Stimulated activated CD4-positive, alpha-beta T cell treated with anti-CD3 and anti-CD28 coated beads, Interleukin-12 subunit alpha, Interleukin-12 subunit beta, amount 100 ng/mL, for 4 hours (primary cell): ENCODE measurements around the gene CHST11.
A peak's percentile ranks its signal among the peaks of the same experiment; 100 is the strongest.

Experiments
- DNase-seq: peaks from one replicate; pipeline ENCODE4 v3.0.0-alpha.2; 2020

Gene CHST11

DNA sequence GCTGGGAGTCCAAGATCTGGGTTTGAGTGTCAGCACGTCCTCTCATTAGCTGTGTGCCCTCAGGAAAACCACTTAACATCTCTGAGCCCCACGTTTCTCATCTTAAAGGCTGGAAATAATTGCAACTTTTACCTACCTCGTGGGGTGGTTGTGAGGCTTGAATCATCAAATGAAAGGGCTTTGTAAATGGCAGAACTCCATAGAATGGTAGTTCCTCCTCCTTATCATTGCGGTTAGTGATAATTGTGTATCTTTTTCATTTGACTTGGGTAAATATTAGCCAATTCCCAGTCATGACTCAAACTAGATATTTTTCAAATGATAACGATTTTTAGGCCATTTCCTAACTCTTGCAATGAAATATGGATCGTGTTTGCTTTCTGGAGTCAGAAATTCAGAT is 205.5 kb downstream of the CHST11 start:
- no peak for DNase-seq

DNA sequence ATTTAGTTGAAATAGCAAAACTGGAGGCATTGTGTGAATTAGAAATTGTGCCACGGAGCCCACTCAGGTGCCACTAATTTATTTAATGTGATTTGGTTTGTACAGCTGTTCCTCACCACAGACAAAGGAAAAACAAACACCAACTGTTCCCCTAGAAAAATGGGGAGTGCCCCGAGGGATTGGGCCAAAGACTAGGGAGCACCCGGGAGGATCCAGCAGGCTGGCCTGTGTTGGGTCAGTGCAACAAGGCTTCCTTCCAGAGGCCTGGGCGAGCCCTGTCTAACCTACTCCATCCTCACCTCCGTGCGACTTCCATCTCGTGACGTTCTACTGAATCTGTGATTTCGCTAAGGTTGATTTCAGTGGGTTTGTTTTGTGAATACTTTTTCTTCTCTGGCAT is 206.2 kb downstream of the CHST11 start:
- no peak for DNase-seq

DNA sequence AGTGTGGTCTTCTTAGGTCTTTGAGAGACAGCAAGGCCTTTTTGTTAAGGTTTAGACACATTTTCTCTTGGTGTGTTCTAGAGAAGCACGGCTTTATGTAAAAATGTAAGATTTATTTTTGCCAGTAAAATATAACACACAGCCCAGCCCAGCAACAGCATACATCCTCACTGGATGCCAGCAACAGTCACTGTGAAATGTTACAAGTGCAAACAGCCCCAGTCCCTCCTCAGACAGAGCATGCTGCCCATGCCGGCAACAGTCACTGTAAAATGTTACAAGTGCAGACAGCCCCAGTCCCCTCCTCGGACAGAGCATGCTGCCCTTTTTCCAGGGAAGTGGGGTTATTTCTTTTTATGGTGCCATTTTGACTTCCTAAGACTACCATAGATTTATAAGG is 207.6 kb downstream of the CHST11 start:
- DNase-seq: no peak

DNA sequence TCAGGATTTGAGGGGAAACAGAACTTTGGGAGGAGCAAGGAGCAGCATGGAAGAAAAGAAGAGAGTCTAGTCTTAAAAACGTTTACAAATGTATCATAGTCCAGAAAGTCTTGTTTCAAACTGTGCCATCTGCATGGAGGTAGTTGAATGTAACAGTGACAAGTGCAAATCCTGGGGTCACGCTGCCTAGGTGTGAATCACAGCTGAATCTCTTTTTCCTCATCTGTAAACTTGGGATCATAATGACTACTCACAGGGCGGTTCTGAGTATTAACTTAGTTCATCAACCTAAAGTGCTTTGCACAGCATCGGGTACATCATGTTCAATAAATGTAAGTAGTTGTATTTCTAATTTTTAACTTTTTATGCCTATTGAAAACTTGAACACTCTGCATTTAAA is 208.5 kb downstream of the CHST11 start:
- no peak for DNase-seq

DNA sequence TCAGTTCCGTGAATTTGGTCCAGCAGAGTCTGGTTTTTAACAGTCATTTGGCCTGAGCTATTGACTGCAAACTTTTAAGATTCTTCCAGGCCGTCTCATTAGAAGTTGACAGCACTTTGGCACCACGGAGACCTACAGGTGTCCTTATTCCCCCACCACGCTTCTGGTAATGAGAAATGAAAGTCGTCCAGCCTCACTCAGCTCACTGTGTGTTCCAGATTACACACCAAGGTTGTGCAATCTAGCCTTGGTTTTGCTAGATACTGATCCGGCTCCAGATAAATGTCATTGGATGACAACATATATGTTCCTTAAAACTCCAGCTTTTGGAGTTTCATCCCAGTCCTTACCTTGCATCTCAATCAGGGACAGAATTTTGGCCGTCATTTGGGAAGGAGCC is 210.4 kb downstream of the CHST11 start:
- DNase-seq: no peak

DNA sequence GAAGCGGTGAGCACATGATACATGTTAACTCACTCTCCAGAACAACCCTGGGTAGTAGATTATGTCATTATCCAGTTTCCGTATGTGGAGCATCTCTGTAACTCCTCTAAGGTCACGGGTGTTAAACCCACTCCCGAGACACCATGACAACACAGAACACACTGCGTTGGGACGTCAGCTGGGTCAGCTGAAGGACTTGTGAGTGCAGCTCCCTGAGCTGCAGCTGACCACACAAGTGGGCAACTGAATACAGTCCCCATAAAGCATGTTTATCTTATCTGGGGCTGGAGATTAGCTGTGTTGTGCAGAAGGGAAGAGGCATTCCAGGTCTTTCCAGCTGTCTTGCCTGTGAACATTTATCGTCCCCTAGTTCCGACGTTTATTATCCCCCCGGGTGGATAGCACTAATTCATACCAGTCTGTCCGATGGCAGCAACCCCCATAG is 211.5 kb downstream of the CHST11 start:
- DNase-seq: no peak

DNA sequence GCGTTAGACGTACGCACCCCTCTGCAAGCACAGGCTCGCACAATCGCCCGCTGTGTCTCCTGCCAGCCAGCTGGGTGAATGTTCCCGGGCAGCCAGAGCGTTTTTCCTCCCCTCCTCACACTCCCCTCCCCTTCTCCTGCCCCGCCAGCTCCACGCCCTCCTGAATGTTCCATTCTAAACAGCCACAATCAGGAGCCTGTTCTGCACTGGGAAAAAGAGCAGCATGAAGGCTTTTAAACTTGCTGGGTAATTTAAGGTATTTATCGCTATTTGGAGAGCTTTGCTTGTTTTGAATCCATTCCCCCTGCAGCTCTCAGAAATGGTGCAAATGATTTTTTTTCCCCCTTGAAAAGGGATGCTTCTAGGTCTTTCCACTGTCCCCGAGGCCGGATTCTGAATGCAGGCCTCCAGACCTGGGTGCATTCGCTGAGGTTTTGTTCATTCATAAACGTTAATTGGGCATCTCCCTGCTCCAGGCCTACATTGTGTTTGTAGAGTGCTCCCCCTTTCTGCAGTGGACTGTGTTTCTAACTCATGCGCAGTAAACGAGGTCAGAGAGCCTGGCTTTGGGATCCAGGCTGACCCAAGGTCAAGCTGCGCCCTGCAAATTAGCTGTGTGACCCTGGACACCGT is 212.5 kb downstream of the CHST11 start:
- no peak for DNase-seq

DNA sequence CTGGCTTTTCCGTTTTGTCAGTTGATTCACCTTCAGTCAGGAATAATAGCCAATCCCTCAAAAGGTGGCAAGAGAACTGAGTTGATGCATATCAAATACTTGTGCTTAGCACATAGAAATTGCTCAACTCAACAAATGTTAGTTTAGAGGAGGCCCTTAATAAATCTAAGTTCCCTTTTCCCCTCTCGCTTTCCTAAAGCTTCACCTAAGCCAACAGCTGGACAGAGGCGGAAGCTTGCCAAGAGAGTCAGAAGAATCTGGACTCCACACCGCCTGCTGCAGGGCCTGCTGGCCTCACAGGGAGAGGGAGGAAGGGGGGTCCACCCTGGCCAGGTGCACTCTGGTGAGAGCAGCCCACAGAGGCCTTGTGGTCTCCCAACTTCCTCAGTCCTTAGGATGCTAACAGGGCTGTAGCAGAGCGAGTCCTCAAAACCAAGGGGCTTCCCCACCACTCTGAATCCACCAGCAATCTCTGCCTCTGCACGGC is 213.1 kb downstream of the CHST11 start:
- DNase-seq: no peak

DNA sequence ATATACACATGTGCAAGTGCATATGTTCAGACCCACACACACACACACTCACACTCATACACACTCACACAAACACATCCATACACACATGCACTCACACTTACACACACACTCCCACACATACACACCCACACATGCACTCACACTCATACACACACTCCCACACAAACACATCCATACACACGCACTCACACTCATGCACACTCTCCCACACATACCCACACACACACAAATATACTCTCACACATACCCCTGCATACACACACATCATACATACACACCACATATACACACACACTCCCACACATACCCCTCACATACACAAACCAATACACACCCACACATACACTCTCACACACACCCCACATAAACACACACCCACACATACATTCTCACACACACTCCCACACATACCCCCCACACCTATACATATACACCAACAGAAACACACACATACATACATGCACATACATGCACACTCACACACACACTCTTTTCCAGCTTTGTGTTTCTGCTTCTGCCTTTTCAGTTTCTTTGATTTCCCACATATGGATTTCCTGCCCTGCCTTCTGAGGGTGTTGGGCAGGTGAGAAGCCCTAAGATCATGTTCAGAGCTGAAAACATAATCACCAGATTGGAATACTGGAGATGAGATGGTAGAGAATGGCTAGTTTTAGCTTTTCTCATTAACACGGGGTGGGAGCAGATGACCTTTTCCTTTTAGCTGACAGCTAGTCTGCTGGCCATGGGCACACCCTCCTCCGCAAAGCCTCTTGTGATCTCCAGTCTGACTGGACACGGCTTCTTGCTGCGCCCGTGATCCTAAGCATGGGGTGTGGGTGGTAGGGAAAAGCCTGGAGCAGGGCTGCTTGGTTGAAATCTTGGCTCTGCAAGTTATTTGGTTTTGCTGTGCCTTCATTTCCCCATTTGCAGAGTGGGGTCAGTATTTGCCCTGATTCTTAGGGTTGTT is 214.0 kb downstream of the CHST11 start:
- no peak for DNase-seq

DNA sequence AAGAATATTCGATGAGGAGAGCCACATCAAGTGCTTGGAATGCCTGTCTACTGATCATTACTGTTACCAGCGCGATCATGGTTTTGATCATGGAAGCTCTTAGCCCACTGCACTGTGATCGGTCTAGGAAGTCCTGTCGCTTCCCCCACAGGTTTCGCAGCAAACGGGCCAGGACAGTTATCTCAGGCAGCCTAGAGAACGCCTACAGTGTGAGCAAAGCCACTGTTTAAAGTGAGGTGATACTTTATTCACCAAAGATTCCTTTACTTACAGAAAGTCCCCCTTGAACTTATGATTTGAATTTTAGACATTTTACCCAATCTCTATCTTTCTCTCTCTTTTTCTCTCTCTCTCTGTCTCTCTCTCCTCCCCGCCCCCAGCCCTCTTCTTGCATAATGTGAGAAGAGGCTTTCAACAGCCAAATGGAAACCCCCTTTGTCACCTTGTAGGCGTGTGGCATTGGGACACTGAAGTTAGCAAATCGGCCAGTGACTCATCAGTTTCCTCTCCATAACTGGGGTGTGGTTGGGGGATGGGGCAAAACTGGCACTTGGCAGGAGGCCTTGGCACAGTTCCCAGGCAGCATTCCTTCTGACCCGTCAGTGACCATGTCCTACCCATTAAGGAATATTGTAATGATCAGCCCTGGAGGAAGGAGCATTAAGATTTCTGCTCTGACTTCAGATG is 214.8 kb downstream of the CHST11 start:
- DNase-seq: peak; percentile 76

DNA sequence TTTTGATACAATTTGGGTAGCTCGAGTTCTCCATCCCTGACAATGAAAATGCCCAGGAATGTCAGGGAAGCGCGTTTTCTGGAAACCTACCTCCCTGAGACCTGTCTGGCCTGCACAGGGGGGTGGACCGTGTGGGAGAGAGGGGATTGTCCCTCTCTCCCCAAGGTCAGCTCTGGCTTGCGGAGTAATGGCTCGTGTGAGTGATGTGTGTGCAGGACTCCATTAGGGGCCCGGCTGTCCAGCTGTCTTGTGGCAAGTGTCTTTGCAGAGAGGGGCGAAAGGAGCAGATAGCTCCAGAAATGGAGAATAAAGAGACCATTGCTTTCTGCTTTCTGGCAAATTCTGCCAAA is 215.3 kb downstream of the CHST11 start:
- DNase-seq: no peak

DNA sequence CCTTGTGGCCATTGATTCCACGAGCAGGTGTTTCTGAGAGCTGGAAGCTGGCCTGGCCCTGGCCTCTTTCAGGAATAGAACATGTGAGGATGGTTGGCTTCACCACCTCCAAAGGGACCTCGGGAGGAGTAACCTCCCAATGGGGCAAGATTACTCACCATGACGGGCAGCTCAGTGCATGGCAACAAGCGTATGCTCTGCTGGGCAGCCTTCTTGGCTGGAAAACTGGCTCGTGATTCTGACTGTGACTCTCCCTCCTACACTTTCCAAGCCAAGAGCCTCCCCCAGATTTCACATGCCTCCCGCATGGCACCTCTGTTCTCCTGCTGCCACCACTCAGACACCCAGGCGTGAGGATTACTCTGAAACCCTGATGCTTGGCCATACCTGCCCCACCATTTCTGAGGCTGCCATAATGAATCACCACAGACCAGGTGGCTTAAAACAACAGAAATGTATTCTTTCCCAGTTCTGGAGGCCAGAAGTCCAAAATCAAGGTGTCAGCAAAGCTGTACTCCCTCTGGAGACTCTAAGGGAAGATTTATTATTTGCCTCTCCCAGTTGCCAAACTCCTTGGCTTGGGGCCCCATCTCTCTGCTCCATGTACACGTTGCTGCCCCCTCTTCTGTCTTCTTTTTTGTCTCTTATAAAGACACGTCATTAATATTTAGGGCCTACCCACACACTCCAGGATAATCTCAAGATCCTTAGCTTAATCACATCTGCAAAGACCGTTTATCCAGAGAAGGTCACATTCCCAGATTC is 215.9 kb downstream of the CHST11 start:
- DNase-seq: no peak

DNA sequence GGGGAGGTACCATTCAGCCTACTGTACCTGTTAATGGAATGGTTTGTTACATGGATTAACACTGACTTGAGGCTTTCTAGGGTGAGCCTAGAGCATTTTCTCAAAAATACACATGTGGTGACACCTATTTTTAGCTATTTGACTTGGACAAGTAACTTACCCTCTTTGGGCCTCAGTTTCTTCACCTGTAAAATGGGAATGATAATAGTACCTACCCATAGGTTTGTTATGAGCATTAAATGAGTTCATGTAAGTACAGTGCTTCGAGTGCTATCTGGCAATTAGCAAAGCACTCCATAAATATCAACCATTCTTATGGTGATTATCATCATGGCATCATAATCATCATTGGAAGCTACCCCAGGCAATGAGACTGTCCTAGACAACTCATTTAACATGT is 216.5 kb downstream of the CHST11 start:
- DNase-seq: no peak

DNA sequence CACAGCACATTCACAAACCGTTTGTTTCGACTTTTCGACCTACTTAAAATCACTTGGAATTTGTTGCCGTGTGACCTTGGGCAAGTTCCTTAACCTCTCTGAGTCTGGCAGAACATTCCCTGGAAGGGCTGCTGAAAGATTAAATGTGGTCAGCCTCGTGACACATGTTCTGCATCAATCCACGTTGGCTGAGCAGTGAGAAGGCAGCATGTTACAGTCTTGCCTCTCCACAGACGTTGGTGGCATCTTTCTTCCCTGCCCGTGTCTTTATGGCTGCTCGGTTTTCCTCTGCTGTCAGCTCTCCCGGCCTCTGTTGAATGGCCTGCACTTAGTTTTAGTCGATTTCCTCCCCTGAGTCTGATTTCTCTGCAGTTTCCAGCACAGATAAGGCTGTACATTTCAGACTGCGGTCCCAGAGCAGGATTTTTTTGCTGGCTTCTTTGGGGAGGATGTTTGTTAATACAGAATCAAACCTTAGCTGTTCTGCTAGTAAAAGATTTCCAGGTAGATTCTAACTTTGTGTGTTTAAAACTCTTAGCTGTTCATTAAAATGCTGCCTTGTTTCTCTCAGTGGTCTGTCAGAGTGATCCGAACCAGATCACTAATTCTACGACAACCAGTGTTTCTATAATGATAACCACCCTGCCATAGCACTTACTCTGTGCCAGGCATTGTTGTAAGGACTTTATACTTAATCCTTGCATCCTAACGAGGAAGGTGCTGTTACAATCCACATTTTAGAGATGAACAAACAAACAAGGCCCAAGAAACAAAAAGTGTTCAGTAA is 217.1 kb downstream of the CHST11 start:
- DNase-seq: no peak

DNA sequence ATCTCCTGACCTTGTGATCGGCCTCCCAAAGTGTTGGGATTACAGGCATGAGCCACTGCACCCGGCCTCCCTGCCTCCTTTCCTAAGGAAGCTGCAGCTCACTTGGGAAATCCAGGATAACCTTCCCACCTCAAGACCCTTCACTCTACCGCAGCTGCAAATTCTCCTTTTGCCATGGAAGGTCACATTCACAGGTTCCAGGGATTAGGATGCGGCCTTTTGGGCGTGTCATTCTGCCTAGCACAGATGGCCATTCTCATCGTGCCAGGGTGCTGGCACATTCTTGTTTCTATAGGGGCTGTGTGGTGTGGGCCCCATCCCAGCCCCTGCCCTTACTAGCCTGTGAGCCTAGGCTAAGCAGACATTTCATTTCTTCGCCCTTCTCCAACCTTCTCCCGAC is 219.9 kb downstream of the CHST11 start:
- no peak for DNase-seq

DNA sequence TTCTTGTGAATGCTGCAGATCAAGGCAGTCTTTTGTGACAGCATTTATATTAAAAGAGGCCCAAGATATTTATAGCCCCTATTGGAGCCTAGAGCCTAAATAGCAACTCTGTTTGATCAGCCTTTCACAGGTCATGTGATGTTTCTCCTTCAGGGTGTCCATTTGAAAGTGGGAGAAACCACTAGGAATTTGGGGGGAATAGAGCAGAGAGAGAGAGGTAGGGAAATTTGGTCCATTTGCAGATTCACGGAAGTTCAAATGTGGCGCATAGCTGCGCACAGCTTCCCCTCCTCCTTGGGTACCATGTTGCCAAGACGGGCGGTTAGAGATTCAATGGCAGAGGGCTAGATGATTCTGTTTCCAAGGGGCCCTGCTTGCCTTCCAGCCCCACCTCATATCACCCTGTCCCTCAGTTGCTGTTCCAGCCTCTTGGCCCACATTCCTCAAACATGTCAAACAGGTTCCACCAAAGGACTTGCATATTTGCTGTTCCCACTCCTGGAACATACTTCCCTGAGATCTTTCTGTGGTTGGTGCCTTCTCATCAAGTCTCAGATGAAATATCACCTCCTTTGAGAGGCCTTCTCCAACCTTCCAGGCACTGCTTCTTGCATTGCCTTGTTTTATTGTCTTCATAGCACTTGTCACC is 220.8 kb downstream of the CHST11 start:
- no peak for DNase-seq

DNA sequence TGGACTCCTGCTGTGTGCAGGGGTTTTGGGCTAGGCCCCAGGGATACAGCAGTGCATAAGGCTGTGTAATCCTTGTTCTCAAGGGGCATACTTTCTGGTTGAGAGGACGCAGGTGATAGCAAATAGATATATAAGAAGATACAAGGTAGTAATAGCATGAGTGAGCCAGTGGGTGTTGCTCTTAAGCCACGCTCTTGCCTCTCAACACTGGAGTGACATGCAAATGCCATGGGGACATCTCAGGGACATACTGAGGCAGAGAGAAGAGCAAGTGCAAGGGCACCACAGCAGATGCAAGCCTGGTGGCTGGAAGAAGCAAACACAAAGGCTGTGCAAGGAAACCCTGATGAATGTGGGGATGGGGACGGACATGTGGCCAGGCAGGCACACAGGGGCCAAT is 223.3 kb downstream of the CHST11 start:
- no peak for DNase-seq

DNA sequence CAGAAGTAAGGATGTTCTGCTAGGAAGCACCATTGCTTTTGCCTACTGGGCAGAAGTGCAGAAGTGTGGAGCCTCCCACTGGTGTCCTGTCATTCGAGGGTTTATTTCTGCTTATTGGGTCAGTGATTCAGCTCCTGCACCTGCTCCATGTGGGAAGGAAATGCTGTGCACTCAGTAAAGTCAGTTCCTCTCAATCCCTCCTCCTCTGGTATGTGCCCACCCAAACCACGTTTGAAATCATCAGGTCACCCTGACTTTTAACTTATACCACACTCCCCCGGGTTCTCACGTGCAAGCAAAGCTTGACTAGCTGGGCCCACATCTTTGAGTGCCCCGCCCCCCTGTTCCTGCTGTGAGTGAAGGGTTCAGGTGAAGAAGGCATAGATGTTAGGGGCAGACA is 223.7 kb downstream of the CHST11 start:
- no peak for DNase-seq

DNA sequence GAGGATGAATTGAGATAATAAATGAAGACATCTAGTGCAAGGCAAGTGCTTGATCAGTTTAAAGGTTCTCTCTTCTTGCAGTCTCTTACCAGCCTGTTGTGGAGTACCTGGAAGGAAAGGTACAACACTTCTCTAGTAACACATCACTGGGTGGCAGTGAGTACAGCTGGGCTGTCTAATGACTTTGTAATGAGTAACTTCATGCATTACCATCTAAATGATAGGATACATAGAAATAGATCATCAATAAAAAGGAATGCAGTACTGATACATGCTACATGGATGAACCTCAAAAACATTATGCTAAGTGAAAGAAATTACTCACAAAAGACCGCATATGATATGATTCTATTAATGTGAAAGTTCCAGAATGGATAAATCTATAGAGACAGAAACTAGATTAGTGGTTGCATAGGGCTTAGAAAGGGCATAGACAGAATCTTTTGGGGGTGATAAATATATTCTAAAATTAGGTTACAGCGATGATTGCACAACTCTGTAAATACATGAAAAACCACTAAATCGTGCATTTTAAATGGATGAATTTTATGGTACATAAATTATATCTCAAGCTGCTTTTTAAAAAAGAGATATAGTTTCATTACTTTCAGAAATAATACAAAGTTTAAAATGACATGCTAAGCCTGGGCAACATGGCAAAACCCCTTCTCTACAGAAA is 224.4 kb downstream of the CHST11 start:
- DNase-seq: no peak

DNA sequence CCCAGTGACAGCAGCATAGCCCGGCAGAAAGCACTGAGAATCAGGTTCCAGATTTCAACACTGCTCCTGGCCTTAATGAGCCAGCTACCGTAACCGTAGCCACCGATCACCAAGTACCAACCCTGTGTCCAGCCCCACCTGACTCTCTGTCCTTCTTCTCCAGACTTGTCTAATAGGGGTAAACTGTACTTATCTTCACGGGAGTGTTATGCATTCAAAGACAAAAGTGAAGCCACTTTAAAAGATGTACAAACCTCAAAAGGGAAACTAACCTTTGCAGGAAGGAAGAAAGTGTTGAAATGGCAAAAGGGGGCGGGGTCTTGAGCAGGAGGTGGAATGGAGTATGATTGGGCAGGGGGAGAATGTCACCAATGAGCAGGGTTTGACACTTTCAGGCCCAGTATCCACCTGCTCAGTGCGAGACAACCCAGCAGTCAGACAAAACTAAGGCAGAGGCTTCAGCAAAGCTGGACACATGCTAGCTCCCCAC is 226.1 kb downstream of the CHST11 start:
- DNase-seq: peak; percentile 52
